Skeletal muscle tissue (tissue), 4 donors: ENCODE measurements around the gene ECSCR. TPM values are rescaled to one million over a fixed set of nuclear protein-coding genes. Genes with fewer than 3 reads are reported as not detected.

Experiments used
- H3K27ac ChIP-seq: one replicate; pipeline ENCODE4 v1.7.0; 2013; ENCODE audit warnings: mild to moderate bottlenecking, low read depth, low read length, inconsistent platforms
- H3K27me3 ChIP-seq, 3 donors: one replicate each; pipeline ENCODE4 v1.7.0; 2013; ENCODE audit warnings: low read length in 3 of 3; ENCODE audit not compliant: control insufficient read depth in 3 of 3, insufficient read depth in 3 of 3
- H3K36me3 ChIP-seq, 3 donors: one replicate each; pipeline ENCODE4 v1.7.0; 2013; ENCODE audit warnings: low read length in 3 of 3; ENCODE audit not compliant: control insufficient read depth in 3 of 3, insufficient read depth in 3 of 3
- H3K4me1 ChIP-seq, 3 donors: one replicate each; pipeline ENCODE4 v1.7.0; 2013; ENCODE audit warnings: low read length in 3 of 3, mild to moderate bottlenecking in 3 of 3; ENCODE audit not compliant: control insufficient read depth in 3 of 3, insufficient read depth in 3 of 3
- H3K4me3 ChIP-seq, 3 donors: one replicate each; pipeline ENCODE4 v1.7.0; 2013; ENCODE audit warnings: low read length in 3 of 3
- H3K9ac ChIP-seq, 3 donors: one replicate each; pipeline ENCODE4 v1.7.0; 2013; ENCODE audit warnings: low read length in 3 of 3, mild to moderate bottlenecking in 3 of 3, moderate library complexity in 2 of 3, low read depth in 1 of 3
- H3K9me3 ChIP-seq, 3 donors: one replicate each; pipeline ENCODE4 v1.7.0; 2013; ENCODE audit warnings: low read length in 3 of 3; ENCODE audit not compliant: control insufficient read depth in 3 of 3
- total RNA-seq: library from RNA; depleted of rRNA; stranded (reverse); fragments of >200 nt; gene quantifications from one replicate; pipeline ENCODE4 v1.2.3, GENCODE V29; 2014
- donor health status: Osteomylitis.

ECSCR gene
- total RNA-seq, 1 donor from 2014 or later: 17.2 TPM

DNA sequence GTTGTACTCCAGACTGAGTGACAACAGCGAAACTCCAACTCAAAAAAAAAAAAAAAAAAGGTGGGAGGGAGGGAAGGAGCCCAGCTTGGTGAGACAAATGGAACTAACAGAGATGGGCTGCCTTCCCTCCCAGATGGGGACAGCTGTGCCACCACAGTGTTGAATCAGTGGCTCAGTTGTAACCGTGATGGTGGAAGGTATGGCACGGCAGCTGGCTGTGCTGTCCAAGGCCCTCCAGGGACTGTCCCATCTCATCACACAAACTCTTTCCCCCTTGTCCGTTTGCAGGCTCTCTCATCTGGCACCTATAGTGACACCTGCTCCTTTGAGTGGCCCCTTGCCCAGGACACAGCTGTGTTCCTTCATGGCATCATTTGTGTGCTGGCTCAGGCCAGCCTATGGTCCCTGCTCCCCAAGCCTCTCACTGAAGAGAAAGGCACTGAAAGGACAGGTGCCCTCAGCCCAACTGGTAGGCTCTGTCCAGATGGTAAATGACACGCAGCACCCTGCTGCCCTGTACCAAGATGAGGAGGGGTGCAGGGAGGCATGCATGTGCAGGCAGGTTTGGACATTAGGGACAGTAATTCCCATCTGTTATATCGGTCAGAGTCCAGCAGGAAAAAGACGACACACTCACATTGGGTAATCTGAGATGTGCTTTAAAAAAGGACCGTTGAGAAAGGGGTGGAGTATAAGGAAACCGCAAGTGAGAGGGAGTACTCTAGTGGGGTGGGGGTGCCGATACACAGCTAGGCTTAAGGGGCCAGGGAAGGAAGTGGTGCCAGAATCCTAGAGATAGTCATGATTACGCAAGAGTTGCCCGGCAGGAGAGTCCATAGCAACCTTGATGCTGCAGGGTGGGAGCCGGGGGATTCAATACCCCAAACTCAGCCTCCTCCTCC, 12.6 kb upstream of the ECSCR start:
- Histone ChIP-seq H3K9ac (peak overlapping the region in 1 of 3 donors; percentile 25), H3K4me3 (no peak overlapping the region), H3K36me3 (peaks cover 7 to 16% (median 7%) of the 10 kb centered on the region in 3 donors), H3K4me1 (peaks cover 18 to 41% (median 21%) of the 10 kb centered on the region in 3 donors), H3K9me3 (no peaks in the 10 kb centered on the region), H3K27ac (peak overlapping the region; percentile 52), H3K27me3 (no peaks in the 10 kb centered on the region)

DNA sequence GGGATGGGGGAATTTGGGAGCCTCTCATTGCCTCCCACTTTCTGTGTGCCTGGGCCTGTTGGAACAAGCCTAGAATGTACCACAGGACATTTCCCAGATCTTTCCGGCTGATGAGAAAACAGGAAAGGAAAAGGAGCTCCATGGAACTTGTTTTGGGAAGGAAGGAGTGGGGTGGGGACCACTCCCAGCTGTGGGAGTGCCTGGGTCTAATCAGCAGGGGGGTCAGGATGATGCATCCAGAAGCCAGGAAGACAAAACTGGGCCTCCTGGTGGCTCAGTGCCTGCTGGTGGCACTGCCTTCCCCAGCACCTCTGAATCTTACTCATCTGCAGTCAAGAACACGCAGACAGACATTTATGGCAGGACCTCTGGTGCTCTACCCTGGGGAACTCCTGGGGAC, 11.0 kb upstream of the ECSCR start:
- H3K9ac ChIP-seq: peak overlapping the region in 1 of 3 donors; percentile 2
- H3K27ac ChIP-seq: peak overlapping the region; percentile 60
- H3K9me3 ChIP-seq: no peaks in the 10 kb centered on the region
- H3K36me3 ChIP-seq: peaks cover 6 to 14% (median 7%) of the 10 kb centered on the region in 3 donors
- H3K4me1 ChIP-seq: peaks cover 18 to 41% (median 21%) of the 10 kb centered on the region in 3 donors
- H3K4me3 ChIP-seq: no peak overlapping the region
- no peaks in the 10 kb centered on the region for H3K27me3 ChIP-seq

DNA sequence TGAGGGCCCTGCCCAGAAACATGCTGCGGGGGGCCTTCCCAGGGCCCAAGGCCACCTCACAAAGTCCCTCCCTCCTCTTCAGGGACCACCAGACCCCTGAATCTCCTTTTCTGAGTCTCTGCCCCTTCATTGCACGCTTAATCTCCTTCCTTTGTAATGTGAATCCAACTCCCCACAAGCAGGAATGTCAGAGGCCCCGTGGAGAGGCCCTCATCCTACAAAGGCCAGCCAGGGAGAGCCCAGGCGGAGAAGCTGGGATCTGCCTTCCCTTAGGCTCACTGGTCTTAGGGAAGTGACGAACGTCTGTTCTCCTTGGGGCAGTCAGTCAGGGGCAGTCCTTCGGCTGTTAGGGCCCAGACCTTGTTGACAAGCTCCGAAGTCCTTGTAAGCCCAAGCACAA, 10.6 kb upstream of the ECSCR start:
- H3K36me3 ChIP-seq: peaks cover 4 to 11% (median 7%) of the 10 kb centered on the region in 3 donors
- no peak overlapping the region for H3K4me3 ChIP-seq
- H3K9ac ChIP-seq: peak overlapping the region in 1 of 3 donors; percentile 8
- H3K27ac ChIP-seq: peak overlapping the region; percentile 60
- no peaks in the 10 kb centered on the region for H3K27me3 ChIP-seq
- H3K9me3 ChIP-seq: no peaks in the 10 kb centered on the region
- peaks cover 18 to 40% (median 24%) of the 10 kb centered on the region in 3 donors for H3K4me1 ChIP-seq

DNA sequence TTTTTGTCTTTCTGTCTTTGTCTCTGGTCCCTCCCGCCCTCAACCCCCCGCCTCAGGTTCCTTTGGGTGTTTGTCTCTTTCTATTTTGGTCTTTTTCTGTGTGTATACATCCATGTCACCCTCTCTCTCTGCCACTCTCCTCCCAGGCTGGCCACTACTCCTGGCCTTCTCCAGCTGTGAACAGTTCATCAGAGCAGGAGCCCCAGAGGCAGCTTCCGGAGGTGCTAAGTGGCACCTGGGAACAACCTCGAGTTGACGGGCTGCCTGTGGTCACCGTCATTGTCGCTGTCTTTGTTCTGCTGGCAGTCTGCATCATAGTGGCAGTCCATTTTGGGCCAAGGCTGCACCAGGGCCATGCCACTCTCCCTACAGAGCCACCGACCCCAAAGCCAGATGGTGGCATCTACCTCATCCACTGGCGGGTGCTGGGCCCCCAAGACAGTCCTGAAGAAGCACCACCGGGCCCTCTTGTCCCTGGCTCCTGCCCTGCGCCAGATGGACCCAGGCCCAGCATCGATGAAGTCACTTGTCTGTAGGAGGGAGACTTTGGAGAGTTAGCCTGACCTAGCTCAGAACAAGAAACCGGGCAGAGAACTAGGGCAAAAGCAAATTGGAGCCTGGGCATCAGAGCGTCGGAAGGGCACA, 10.0 kb upstream of the ECSCR start:
- no peak overlapping the region for H3K9ac ChIP-seq
- H3K4me3 ChIP-seq: no peak overlapping the region
- H3K36me3 ChIP-seq: peaks cover under 1 to 5% (median 2%) of the 10 kb centered on the region in 3 donors
- H3K27ac ChIP-seq: peak overlapping the region; percentile 60
- H3K27me3 ChIP-seq: no peaks in the 10 kb centered on the region
- H3K9me3 ChIP-seq: no peaks in the 10 kb centered on the region
- peaks cover 18 to 36% (median 24%) of the 10 kb centered on the region in 3 donors for H3K4me1 ChIP-seq

DNA sequence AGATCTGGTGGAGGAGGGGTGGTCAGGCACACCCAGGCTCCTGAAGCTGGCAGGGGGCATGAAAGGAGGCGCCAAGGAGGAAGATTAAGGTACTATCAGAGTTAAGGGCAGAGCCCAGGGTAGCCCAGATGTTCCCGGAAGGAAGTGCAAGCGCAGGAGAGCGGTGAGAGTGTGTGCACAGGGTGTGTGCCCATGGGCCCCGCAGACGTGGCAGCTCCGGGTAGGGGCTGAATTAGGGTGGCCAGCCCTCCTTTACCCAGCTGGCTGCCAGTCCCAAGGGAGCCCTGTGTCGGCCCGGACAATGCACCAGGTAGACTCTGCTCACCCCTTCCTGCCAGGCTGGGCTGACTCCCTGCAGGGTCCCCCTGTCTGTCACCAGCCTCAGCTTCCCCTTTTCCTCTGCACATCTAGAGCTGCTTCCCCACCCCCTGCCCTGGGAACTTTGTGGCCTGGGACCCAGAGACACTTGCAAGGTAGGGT, 8.3 kb upstream of the ECSCR start, which contains the start of gene SMIM33:
SMIM33 (plus strand) TSS at position 184 of the 480 bp plus-strand sequence; CDS start at position 302, 118 bp downstream.
- Histone ChIP-seq H3K4me1 (peaks cover 18 to 34% (median 24%) of the 10 kb centered on the region in 3 donors), H3K27me3 (no peaks in the 10 kb centered on the region), H3K4me3 (no peak within 1 kb of the TSS), H3K27ac (no peak within 1 kb of the TSS), H3K9ac (no peak within 1 kb of the TSS), H3K9me3 (no peaks in the 10 kb centered on the region), H3K36me3 (no peaks in the 10 kb centered on the region)

DNA sequence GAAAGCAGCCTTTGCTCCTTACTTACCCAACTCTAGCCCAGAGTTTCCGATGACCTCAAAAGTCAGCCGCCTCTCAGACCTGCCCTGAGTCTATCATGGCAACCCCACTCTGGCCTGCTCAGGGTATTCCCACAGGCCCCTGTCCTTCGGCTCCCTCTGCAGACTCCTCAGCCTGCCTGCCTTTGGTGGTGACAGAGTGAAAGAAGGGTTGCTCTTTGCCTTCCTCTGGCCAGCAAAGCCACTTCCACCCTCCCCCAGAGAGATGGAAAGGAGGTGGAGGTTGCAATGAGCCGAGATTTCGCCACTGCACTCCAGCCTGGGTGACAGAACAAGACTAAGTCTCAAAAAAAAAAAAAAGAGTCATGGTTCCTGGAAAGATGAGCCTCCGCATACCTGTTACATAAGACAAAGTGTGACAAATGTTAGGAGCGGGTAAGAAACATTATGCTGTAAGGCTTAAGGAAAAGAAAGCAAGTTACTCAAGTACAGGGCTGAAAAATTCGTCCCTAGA, 5.9 kb upstream of the ECSCR start:
- Histone ChIP-seq H3K27me3 (no peaks in the 10 kb centered on the region), H3K27ac (no peak overlapping the region), H3K9me3 (no peaks in the 10 kb centered on the region), H3K4me1 (peaks cover 5 to 11% (median 10%) of the 10 kb centered on the region in 3 donors), H3K9ac (no peak overlapping the region), H3K36me3 (no peaks in the 10 kb centered on the region), H3K4me3 (no peak overlapping the region)

DNA sequence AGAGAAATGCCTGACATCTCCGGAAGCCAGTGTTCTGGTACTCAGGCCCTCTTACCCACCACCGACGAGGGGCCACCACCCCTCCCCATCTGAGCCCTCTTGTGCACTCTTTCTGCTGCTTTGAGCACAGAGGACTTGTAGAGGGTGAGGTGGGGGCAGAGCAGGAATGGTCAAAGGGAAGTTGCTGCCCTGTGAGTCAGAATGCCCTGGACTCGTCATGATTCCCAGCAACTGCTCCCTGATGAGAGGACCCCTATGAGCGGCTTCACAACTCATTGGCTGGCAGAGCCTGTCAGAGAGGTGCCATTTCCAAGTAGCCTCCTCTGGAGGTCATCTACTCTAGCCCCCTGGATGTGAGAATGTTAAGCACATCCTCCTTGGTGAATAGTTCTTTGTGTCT, 845 bp downstream of the ECSCR start:
- H3K9ac ChIP-seq: peak overlapping the region in 2 of 3 donors; percentile 58 to 65
- H3K4me3 ChIP-seq: peak overlapping the region; percentile 51 to 69 (median 60)

DNA sequence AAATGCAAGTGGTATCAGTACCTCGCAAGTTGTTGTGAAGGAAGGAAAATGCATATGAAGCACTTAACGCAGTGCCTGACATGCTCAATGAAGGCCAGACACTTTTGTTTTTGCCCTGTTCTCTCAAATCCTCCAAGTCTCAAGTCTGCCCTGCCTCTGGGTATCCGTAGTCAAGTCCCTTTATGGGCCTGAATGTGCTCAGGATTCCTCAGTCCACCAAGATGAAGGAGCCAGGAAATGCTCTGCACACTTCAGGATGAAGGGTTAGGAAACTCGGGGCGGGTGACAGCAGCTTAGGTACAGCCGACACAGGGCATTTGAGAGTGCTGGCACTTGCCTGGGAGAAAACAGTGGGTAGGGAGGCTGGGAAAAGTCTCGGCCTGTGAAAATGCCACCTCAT, 1.4 kb downstream of the ECSCR start:
- Histone ChIP-seq H3K36me3 (peaks cover 0 to 3% (median 0%) of the 10 kb centered on the region in 3 donors), H3K4me3 (peak overlapping the region; percentile 51 to 60 (median 54)), H3K27me3 (no peaks in the 10 kb centered on the region), H3K9me3 (no peaks in the 10 kb centered on the region), H3K9ac (peak overlapping the region in 2 of 3 donors; percentile 27 to 58), H3K27ac (peak overlapping the region; percentile 80), H3K4me1 (peaks cover 0 to 4% (median 0%) of the 10 kb centered on the region in 3 donors)

More for the DNA sequence above, 845 bp downstream of the ECSCR start:
- H3K27ac ChIP-seq: peak overlapping the region; percentile 80
- no peaks in the 10 kb centered on the region for H3K9me3 ChIP-seq
- no peaks in the 10 kb centered on the region for H3K27me3 ChIP-seq
- peaks cover 0 to 2% (median 0%) of the 10 kb centered on the region in 3 donors for H3K36me3 ChIP-seq
- H3K4me1 ChIP-seq: peaks cover 0 to 4% (median 0%) of the 10 kb centered on the region in 3 donors

DNA sequence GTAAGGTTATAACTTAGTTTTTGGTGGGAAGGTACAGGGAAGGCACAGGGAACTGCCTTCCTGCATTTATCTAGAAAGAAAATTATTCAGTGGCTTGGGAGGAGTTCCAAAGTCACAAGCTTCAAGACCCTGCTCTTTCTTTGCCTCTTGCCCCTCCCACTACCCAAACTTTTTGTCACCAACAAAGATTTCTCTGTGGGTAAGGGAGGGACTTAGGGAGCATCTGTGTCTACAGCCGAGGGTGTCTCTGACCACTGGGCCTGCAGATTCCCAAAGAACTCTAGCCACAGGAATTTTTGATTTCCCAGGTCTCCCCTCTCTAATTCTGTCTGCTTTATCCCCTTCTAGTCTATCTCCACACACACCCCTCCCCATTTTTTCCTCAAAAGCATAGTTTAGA, 2.1 kb downstream of the ECSCR start:
- no peak overlapping the region for H3K9ac ChIP-seq
- H3K27me3 ChIP-seq: no peaks in the 10 kb centered on the region
- H3K4me3 ChIP-seq: peak overlapping the region in 1 of 3 donors; percentile 54
- peaks cover 0 to 4% (median 0%) of the 10 kb centered on the region in 3 donors for H3K4me1 ChIP-seq
- H3K9me3 ChIP-seq: no peaks in the 10 kb centered on the region
- H3K27ac ChIP-seq: no peak overlapping the region
- peaks cover 0 to 3% (median 0%) of the 10 kb centered on the region in 3 donors for H3K36me3 ChIP-seq
